Measurements from ENCODE around the gene SPTB.
A peak's percentile ranks its signal among the peaks of the same experiment; 100 is the strongest.

SPTB gene

GRCh38 chr14:64715146-64715627 is 164.5 kb downstream of the SPTB start:
- peak overlapping the region in 1 of 5 donors; percentile 22 for H3K9ac ChIP-seq (ENCODE audit: low read length in 5 of 5)
- no peak overlapping the region for H3K4me3 ChIP-seq (ENCODE audit: low read depth in 1 of 5, low read length in 5 of 5)
- H3K27ac ChIP-seq (ENCODE audit: low read depth, low read length): peak overlapping the region; percentile 64
- no peaks in the 10 kb centered on the region for H3K27me3 ChIP-seq (ENCODE audit: control insufficient read depth in 5 of 5, insufficient read depth in 4 of 5, low read length in 5 of 5)
- peaks cover 11 to 66% (median 63%) of the 10 kb centered on the region in 5 donors for H3K4me1 ChIP-seq (ENCODE audit: control insufficient read depth in 5 of 5, insufficient read depth in 5 of 5, low read length in 5 of 5)
- H3K9me3 ChIP-seq (ENCODE audit: control insufficient read depth in 5 of 5, low read length in 5 of 5): peaks cover 3 to 17% (median 9%) of the 10 kb centered on the region in 5 donors
- H3K36me3 ChIP-seq (ENCODE audit: control insufficient read depth in 5 of 5, insufficient read depth in 5 of 5, low read length in 5 of 5): no peaks in the 10 kb centered on the region

- Histone ChIP-seq H3K9me3 (ENCODE audit: control insufficient read depth in 5 of 5, low read length in 5 of 5) (peaks cover 3 to 17% (median 9%) of the 10 kb centered on the region in 5 donors), H3K4me1 (ENCODE audit: control insufficient read depth in 5 of 5, insufficient read depth in 5 of 5, low read length in 5 of 5) (peaks cover 11 to 67% (median 63%) of the 10 kb centered on the region in 5 donors), H3K9ac (ENCODE audit: low read length in 5 of 5) (no peak overlapping the region), H3K27me3 (ENCODE audit: control insufficient read depth in 5 of 5, insufficient read depth in 4 of 5, low read length in 5 of 5) (no peaks in the 10 kb centered on the region), H3K36me3 (ENCODE audit: control insufficient read depth in 5 of 5, insufficient read depth in 5 of 5, low read length in 5 of 5) (no peaks in the 10 kb centered on the region), H3K27ac (ENCODE audit: low read depth, low read length) (no peak overlapping the region), H3K4me3 (ENCODE audit: low read depth in 1 of 5, low read length in 5 of 5) (no peak overlapping the region)
These were observed 165.2 kb downstream of the SPTB start for GRCh38 chr14:64714432-64715025.

GRCh38 chr14:64713677-64714076 is 166.0 kb downstream of the SPTB start:
- Histone ChIP-seq H3K27ac (ENCODE audit: low read depth, low read length) (no peak overlapping the region), H3K4me3 (ENCODE audit: low read depth in 1 of 5, low read length in 5 of 5) (no peak overlapping the region), H3K4me1 (ENCODE audit: control insufficient read depth in 5 of 5, insufficient read depth in 5 of 5, low read length in 5 of 5) (peaks cover 13 to 66% (median 62%) of the 10 kb centered on the region in 5 donors), H3K36me3 (ENCODE audit: control insufficient read depth in 5 of 5, insufficient read depth in 5 of 5, low read length in 5 of 5) (no peaks in the 10 kb centered on the region), H3K9ac (ENCODE audit: low read length in 5 of 5) (no peak overlapping the region), H3K9me3 (ENCODE audit: control insufficient read depth in 5 of 5, low read length in 5 of 5) (peaks cover 3 to 17% (median 9%) of the 10 kb centered on the region in 5 donors), H3K27me3 (ENCODE audit: control insufficient read depth in 5 of 5, insufficient read depth in 4 of 5, low read length in 5 of 5) (no peaks in the 10 kb centered on the region)

- H3K36me3 ChIP-seq (ENCODE audit: control insufficient read depth in 5 of 5, insufficient read depth in 5 of 5, low read length in 5 of 5): no peaks in the 10 kb centered on the region
- H3K4me3 ChIP-seq (ENCODE audit: low read depth in 1 of 5, low read length in 5 of 5): no peak overlapping the region
- H3K4me1 ChIP-seq (ENCODE audit: control insufficient read depth in 5 of 5, insufficient read depth in 5 of 5, low read length in 5 of 5): peaks cover 5 to 67% (median 60%) of the 10 kb centered on the region in 5 donors
- H3K27me3 ChIP-seq (ENCODE audit: control insufficient read depth in 5 of 5, insufficient read depth in 4 of 5, low read length in 5 of 5): no peaks in the 10 kb centered on the region
- peaks cover 3 to 17% (median 9%) of the 10 kb centered on the region in 5 donors for H3K9me3 ChIP-seq (ENCODE audit: control insufficient read depth in 5 of 5, low read length in 5 of 5)
- H3K27ac ChIP-seq (ENCODE audit: low read depth, low read length): peak overlapping the region; percentile 63
- no peak overlapping the region for H3K9ac ChIP-seq (ENCODE audit: low read length in 5 of 5)
These were observed 168.7 kb downstream of the SPTB start for GRCh38 chr14:64711039-64711438.

- H3K27ac ChIP-seq (ENCODE audit: low read depth, low read length): peak overlapping the region; percentile 54
- H3K9me3 ChIP-seq (ENCODE audit: control insufficient read depth in 5 of 5, low read length in 5 of 5): peaks cover 3 to 12% (median 8%) of the 10 kb centered on the region in 5 donors
- peaks cover 7 to 69% (median 65%) of the 10 kb centered on the region in 5 donors for H3K4me1 ChIP-seq (ENCODE audit: control insufficient read depth in 5 of 5, insufficient read depth in 5 of 5, low read length in 5 of 5)
- peak overlapping the region in 1 of 5 donors; percentile 39 for H3K9ac ChIP-seq (ENCODE audit: low read length in 5 of 5)
- H3K27me3 ChIP-seq (ENCODE audit: control insufficient read depth in 5 of 5, insufficient read depth in 4 of 5, low read length in 5 of 5): no peaks in the 10 kb centered on the region
- H3K36me3 ChIP-seq (ENCODE audit: control insufficient read depth in 5 of 5, insufficient read depth in 5 of 5, low read length in 5 of 5): no peaks in the 10 kb centered on the region
- peak overlapping the region in 2 of 5 donors; percentile 11 to 47 for H3K4me3 ChIP-seq (ENCODE audit: low read depth in 1 of 5, low read length in 5 of 5)
These were observed 170.6 kb downstream of the SPTB start for GRCh38 chr14:64709126-64709525.

- Histone ChIP-seq H3K4me3 (ENCODE audit: low read depth in 1 of 5, low read length in 5 of 5) (peak overlapping the region in 2 of 5 donors; percentile 11 to 47), H3K27ac (ENCODE audit: low read depth, low read length) (peak overlapping the region; percentile 74), H3K36me3 (ENCODE audit: control insufficient read depth in 5 of 5, insufficient read depth in 5 of 5, low read length in 5 of 5) (no peaks in the 10 kb centered on the region), H3K9ac (ENCODE audit: low read length in 5 of 5) (peak overlapping the region in 3 of 5 donors; percentile 25 to 39 (median 28)), H3K27me3 (ENCODE audit: control insufficient read depth in 5 of 5, insufficient read depth in 4 of 5, low read length in 5 of 5) (no peaks in the 10 kb centered on the region), H3K4me1 (ENCODE audit: control insufficient read depth in 5 of 5, insufficient read depth in 5 of 5, low read length in 5 of 5) (peaks cover 7 to 77% (median 70%) of the 10 kb centered on the region in 5 donors), H3K9me3 (ENCODE audit: control insufficient read depth in 5 of 5, low read length in 5 of 5) (peaks cover 0 to 9% (median 3%) of the 10 kb centered on the region in 5 donors)
These were observed 171.3 kb downstream of the SPTB start for GRCh38 chr14:64708148-64709004.

GRCh38 chr14:64707661-64708060 is 172.0 kb downstream of the SPTB start:
- Histone ChIP-seq H3K4me3 (ENCODE audit: low read depth in 1 of 5, low read length in 5 of 5) (no peak overlapping the region), H3K27ac (ENCODE audit: low read depth, low read length) (peak overlapping the region; percentile 74), H3K36me3 (ENCODE audit: control insufficient read depth in 5 of 5, insufficient read depth in 5 of 5, low read length in 5 of 5) (no peaks in the 10 kb centered on the region), H3K27me3 (ENCODE audit: control insufficient read depth in 5 of 5, insufficient read depth in 4 of 5, low read length in 5 of 5) (no peaks in the 10 kb centered on the region), H3K9me3 (ENCODE audit: control insufficient read depth in 5 of 5, low read length in 5 of 5) (peaks cover 0 to 3% (median 0%) of the 10 kb centered on the region in 5 donors), H3K4me1 (ENCODE audit: control insufficient read depth in 5 of 5, insufficient read depth in 5 of 5, low read length in 5 of 5) (peaks cover 7 to 83% (median 70%) of the 10 kb centered on the region in 5 donors), H3K9ac (ENCODE audit: low read length in 5 of 5) (no peak overlapping the region)

- Histone ChIP-seq H3K27me3 (ENCODE audit: control insufficient read depth in 5 of 5, insufficient read depth in 4 of 5, low read length in 5 of 5) (no peaks in the 10 kb centered on the region), H3K27ac (ENCODE audit: low read depth, low read length) (peak overlapping the region; percentile 74), H3K4me3 (ENCODE audit: low read depth in 1 of 5, low read length in 5 of 5) (peak overlapping the region in 3 of 5 donors; percentile 72 to 78 (median 75)), H3K4me1 (ENCODE audit: control insufficient read depth in 5 of 5, insufficient read depth in 5 of 5, low read length in 5 of 5) (peaks cover 7 to 87% (median 70%) of the 10 kb centered on the region in 5 donors), H3K9ac (ENCODE audit: low read length in 5 of 5) (peak overlapping the region in 3 of 5 donors; percentile 30 to 57 (median 40)), H3K9me3 (ENCODE audit: control insufficient read depth in 5 of 5, low read length in 5 of 5) (no peaks in the 10 kb centered on the region), H3K36me3 (ENCODE audit: control insufficient read depth in 5 of 5, insufficient read depth in 5 of 5, low read length in 5 of 5) (no peaks in the 10 kb centered on the region)
These were observed 173.0 kb downstream of the SPTB start for GRCh38 chr14:64706593-64707193.

GRCh38 chr14:64706119-64706592 is 173.6 kb downstream of the SPTB start:
- peak overlapping the region; percentile 72 to 86 (median 76) for H3K4me3 ChIP-seq (ENCODE audit: low read depth in 1 of 5, low read length in 5 of 5)

More at GRCh38 chr14:64706119-64706592, 173.6 kb downstream of the SPTB start:
- Histone ChIP-seq H3K27me3 (ENCODE audit: control insufficient read depth in 5 of 5, insufficient read depth in 4 of 5, low read length in 5 of 5) (no peaks in the 10 kb centered on the region), H3K9ac (ENCODE audit: low read length in 5 of 5) (peak overlapping the region in 3 of 5 donors; percentile 1 to 57 (median 40)), H3K27ac (ENCODE audit: low read depth, low read length) (peak overlapping the region; percentile 74), H3K36me3 (ENCODE audit: control insufficient read depth in 5 of 5, insufficient read depth in 5 of 5, low read length in 5 of 5) (no peaks in the 10 kb centered on the region), H3K4me1 (ENCODE audit: control insufficient read depth in 5 of 5, insufficient read depth in 5 of 5, low read length in 5 of 5) (peaks cover 7 to 86% (median 70%) of the 10 kb centered on the region in 5 donors), H3K9me3 (ENCODE audit: control insufficient read depth in 5 of 5, low read length in 5 of 5) (no peaks in the 10 kb centered on the region)
